GM23338 (cell line): ENCODE results near the gene ANKRD55.

Experiments used
- CREB1 ChIP-seq: fragments of 250-450 bp; sonication (Bioruptor Pico); IDR thresholded peaks from 2 replicates; pipeline ENCODE4 v1.5.0; 2020; ENCODE audit warnings: low read depth, mild to moderate bottlenecking, moderate library complexity
- EZH2 ChIP-seq: fragments of 200-600 bp; sonication (generic); IDR thresholded peaks from one replicate; pipeline ENCODE4 v1.8.0; 2017; ENCODE audit warnings: antibody characterized with exemption, mild to moderate bottlenecking, low read depth; ENCODE audit not compliant: unreplicated experiment
- EZH2phosphoT487 ChIP-seq: fragments of 200-600 bp; sonication (generic); IDR thresholded peaks from one replicate; pipeline ENCODE4 v1.8.1; 2018; ENCODE audit warnings: antibody characterized with exemption; ENCODE audit not compliant: unreplicated experiment
- JUNB ChIP-seq: IDR thresholded peaks from one replicate; pipeline ENCODE4 v1.6.1; 2016; ENCODE audit warnings: antibody characterized with exemption; ENCODE audit not compliant: unreplicated experiment
- NANOG ChIP-seq: IDR thresholded peaks from 2 replicates; pipeline ENCODE4 v1.6.1; 2016; ENCODE audit warnings: antibody characterized with exemption, borderline replicate concordance
- POLR2AphosphoS5 ChIP-seq: IDR thresholded peaks from 2 replicates; pipeline ENCODE4 v1.6.1; 2016; ENCODE audit warnings: antibody characterized with exemption, low read depth
- REST ChIP-seq: IDR thresholded peaks from one replicate; pipeline ENCODE4 v1.6.1; 2018; ENCODE audit warnings: antibody characterized with exemption; ENCODE audit not compliant: unreplicated experiment
- STAT1 ChIP-seq: IDR thresholded peaks from one replicate; pipeline ENCODE4 v1.6.1; 2016; ENCODE audit warnings: antibody characterized with exemption; ENCODE audit not compliant: unreplicated experiment
- ZNF114 ChIP-seq: fragments of 250-450 bp; sonication (Bioruptor Pico); IDR thresholded peaks from 2 replicates; pipeline ENCODE4 v1.5.0; 2020; ENCODE audit warnings: mild to moderate bottlenecking, moderate library complexity
- ZNF462 ChIP-seq: fragments of 250-450 bp; sonication (Bioruptor Pico); IDR thresholded peaks from 2 replicates; pipeline ENCODE4 v1.5.0; 2020; ENCODE audit warnings: mild to moderate bottlenecking, moderate library complexity
- TF ChIP-seq, protein P1 (sequence below), 2 experiments: fragments of 200-600 bp in 1 of 2; sonication (generic) in 1 of 2; conservative IDR thresholded peaks; 2 replicates each; pipeline versions ENCODE4 v1.5.1 to v1.6.1; 2016 to 2017; ENCODE audit warnings: antibody characterized with exemption in 2 of 2, low read depth in 2 of 2, mild to moderate bottlenecking in 2 of 2, moderate library complexity in 1 of 2
- TF ChIP-seq, protein P2 (sequence below): IDR thresholded peaks from 2 replicates; pipeline ENCODE4 v1.6.1; 2016; ENCODE audit warnings: antibody characterized with exemption

- TF ChIP-seq POLR2AphosphoS5 (no peak), EZH2 (no peak), JUNB (no peak), REST (no peak), EZH2phosphoT487 (no peak), ZNF114 (no peak), ZNF462 (CRISPR knock-in tag) (no peak), CREB1 (no peak), NANOG (no peak), STAT1 (no peak)
- TF ChIP-seq, protein P1, sequence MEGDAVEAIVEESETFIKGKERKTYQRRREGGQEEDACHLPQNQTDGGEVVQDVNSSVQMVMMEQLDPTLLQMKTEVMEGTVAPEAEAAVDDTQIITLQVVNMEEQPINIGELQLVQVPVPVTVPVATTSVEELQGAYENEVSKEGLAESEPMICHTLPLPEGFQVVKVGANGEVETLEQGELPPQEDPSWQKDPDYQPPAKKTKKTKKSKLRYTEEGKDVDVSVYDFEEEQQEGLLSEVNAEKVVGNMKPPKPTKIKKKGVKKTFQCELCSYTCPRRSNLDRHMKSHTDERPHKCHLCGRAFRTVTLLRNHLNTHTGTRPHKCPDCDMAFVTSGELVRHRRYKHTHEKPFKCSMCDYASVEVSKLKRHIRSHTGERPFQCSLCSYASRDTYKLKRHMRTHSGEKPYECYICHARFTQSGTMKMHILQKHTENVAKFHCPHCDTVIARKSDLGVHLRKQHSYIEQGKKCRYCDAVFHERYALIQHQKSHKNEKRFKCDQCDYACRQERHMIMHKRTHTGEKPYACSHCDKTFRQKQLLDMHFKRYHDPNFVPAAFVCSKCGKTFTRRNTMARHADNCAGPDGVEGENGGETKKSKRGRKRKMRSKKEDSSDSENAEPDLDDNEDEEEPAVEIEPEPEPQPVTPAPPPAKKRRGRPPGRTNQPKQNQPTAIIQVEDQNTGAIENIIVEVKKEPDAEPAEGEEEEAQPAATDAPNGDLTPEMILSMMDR (conservative IDR thresholded peaks at IDR 0.05; ENCODE audit: low read depth in 2 of 2) = no peak
- TF ChIP-seq, protein P2, sequence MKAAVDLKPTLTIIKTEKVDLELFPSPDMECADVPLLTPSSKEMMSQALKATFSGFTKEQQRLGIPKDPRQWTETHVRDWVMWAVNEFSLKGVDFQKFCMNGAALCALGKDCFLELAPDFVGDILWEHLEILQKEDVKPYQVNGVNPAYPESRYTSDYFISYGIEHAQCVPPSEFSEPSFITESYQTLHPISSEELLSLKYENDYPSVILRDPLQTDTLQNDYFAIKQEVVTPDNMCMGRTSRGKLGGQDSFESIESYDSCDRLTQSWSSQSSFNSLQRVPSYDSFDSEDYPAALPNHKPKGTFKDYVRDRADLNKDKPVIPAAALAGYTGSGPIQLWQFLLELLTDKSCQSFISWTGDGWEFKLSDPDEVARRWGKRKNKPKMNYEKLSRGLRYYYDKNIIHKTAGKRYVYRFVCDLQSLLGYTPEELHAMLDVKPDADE = no peak
Measured at GRCh38 chr5:56255502-56255901, 22.4 kb upstream of the ANKRD55 start.
